CD8-positive, alpha-beta memory T cell (primary cell): Measurements from ENCODE around the gene ENTPD6. TPM values are rescaled to one million over a fixed set of nuclear protein-coding genes. Genes with fewer than 3 reads are reported as not detected.
"Not testable (repeated sequence)": the region's sequence is repeated elsewhere in the genome, so short reads cannot be mapped to it uniquely, and the experiment has no call there.

Experiments used
- CTCF ChIA-PET: fragments of 350-600 bp; sonication (Branson Sonifier 250); formaldehyde crosslinking; loops from one replicate; lab custom pipeline; 2021; ENCODE audit warnings: antibody characterized with exemption; lab: Charles Lee
- POLR2A ChIA-PET: fragments of 350-600 bp; sonication (Branson Sonifier 250); formaldehyde crosslinking; loops from one replicate; lab custom pipeline; 2021; ENCODE audit warnings: antibody characterized with exemption; lab: Charles Lee
- DNase-seq, 5 donors: peaks; one replicate each; pipeline versions ENCODE4 v3.0.0 to v3.0.0-alpha.2; 2020 to 2022; ENCODE audit warnings: mixed read lengths in 1 of 5
- H3K27ac ChIP-seq: one replicate; pipeline ENCODE4 v1.7.0; 2013; ENCODE audit warnings: low read depth, mild to moderate bottlenecking, low read length, moderate library complexity
- H3K27me3 ChIP-seq: 2 replicates; pipeline ENCODE4 v1.7.0; 2013; ENCODE audit warnings: low read length, mild to moderate bottlenecking; ENCODE audit not compliant: insufficient read depth, poor library complexity, severe bottlenecking
- H3K36me3 ChIP-seq: 2 replicates; pipeline ENCODE4 v1.7.0; 2013; ENCODE audit warnings: mild to moderate bottlenecking, low read length, moderate library complexity; ENCODE audit not compliant: insufficient read depth
- H3K4me1 ChIP-seq: 2 replicates; pipeline ENCODE4 v1.7.0; 2013; ENCODE audit warnings: mild to moderate bottlenecking, low read length, moderate library complexity; ENCODE audit not compliant: insufficient read depth
- H3K4me3 ChIP-seq: 2 replicates; pipeline ENCODE4 v1.7.0; 2013; ENCODE audit warnings: mild to moderate bottlenecking, low read length
- H3K9me3 ChIP-seq: 2 replicates; pipeline ENCODE4 v1.7.0; 2013; ENCODE audit warnings: mild to moderate bottlenecking, low read length
- H3K27ac Mint-ChIP-seq, 8 donors: one replicate each; pipeline ENCODE4 v1.8.0; 2020 to 2021; ENCODE audit warnings: mixed read lengths in 8 of 8, mild to moderate bottlenecking in 6 of 8, inconsistent platforms in 3 of 8, moderate library complexity in 3 of 8
- H3K27me3 Mint-ChIP-seq, 2 donors: one replicate each; pipeline ENCODE4 v1.8.0; 2020 to 2021; ENCODE audit warnings: mixed read lengths in 2 of 2, mild to moderate bottlenecking in 1 of 2, moderate library complexity in 1 of 2
- H3K36me3 Mint-ChIP-seq, 3 donors: one replicate each; pipeline ENCODE4 v1.8.0; 2020 to 2021; ENCODE audit warnings: mixed read lengths in 3 of 3, inconsistent platforms in 1 of 3, mild to moderate bottlenecking in 1 of 3
- H3K4me1 Mint-ChIP-seq, 3 donors: one replicate each; pipeline ENCODE4 v1.8.0; 2020 to 2021; ENCODE audit warnings: mixed read lengths in 3 of 3, inconsistent platforms in 1 of 3, mild to moderate bottlenecking in 1 of 3
- H3K4me3 Mint-ChIP-seq, 7 donors: one replicate each; pipeline ENCODE4 v1.8.0; 2020 to 2021; ENCODE audit warnings: mixed read lengths in 7 of 7, mild to moderate bottlenecking in 6 of 7, moderate library complexity in 4 of 7, inconsistent platforms in 2 of 7
- H3K9me3 Mint-ChIP-seq, 5 donors: one replicate each; pipeline ENCODE4 v1.8.0; 2020 to 2022; ENCODE audit warnings: mixed read lengths in 5 of 5, mild to moderate bottlenecking in 3 of 5, moderate library complexity in 2 of 5, inconsistent platforms in 1 of 5
- polyA plus RNA-seq: library from polyadenylated mRNA; unstranded; fragments of 300-500 nt; fragmentation: Illumina TruSeq; gene quantifications from one replicate; pipeline ENCODE4 v1.2.3, GENCODE V29; 2021
- total RNA-seq, 2 experiments: library from RNA; stranded (reverse); gene quantifications; one replicate each; pipeline ENCODE4 v1.2.3, GENCODE V29; 2021

ENTPD6 gene
- total and polyA plus RNA-seq, 3 experiments from 2014 or later: 36.2 to 47.0 (median 44.2) TPM

- Mint-ChIP-seq H3K27me3 (peaks cover 5 to 10% of the 10 kb centered on the region in 2 donors), H3K9me3 (peaks cover 6 to 19% (median 9%) of the 10 kb centered on the region in 5 donors), H3K4me1 (no peaks in the 10 kb centered on the region), H3K4me3 (no peak overlapping the region), H3K36me3 (peaks cover 0 to 12% (median 3%) of the 10 kb centered on the region in 3 donors), H3K27ac (peak overlapping the region in 1 of 8 donors; percentile 9)
- Histone ChIP-seq H3K9me3 (no peaks in the 10 kb centered on the region), H3K27ac (no peak overlapping the region), H3K4me1 (no peaks in the 10 kb centered on the region), H3K27me3 (no peaks in the 10 kb centered on the region), H3K36me3 (no peaks in the 10 kb centered on the region), H3K4me3 (no peak overlapping the region)
- ChIA-PET CTCF (interaction anchor here (0.7 to 1.8 kb wide), 9 partner anchors 9 to 383 kb away, joined by 3 to 5 read pairs (median 3); no protein-coding TSS in a partner anchor), POLR2A (no interaction called here)
- peak in 2 of 5 donors; percentile 29 to 46 for DNase-seq
These were observed 16.7 kb upstream of the ENTPD6 start for GRCh38 chr20:25178563-25179438.

- Mint-ChIP-seq H3K9me3 (peaks cover 8 to 27% (median 16%) of the 10 kb centered on the region in 5 donors), H3K27ac (no peak overlapping the region), H3K4me1 (no peaks in the 10 kb centered on the region), H3K27me3 (peaks cover 5 to 18% of the 10 kb centered on the region in 2 donors), H3K4me3 (no peak overlapping the region), H3K36me3 (peaks cover 0 to 20% (median 4%) of the 10 kb centered on the region in 3 donors)
- no peaks in the 10 kb centered on the region for H3K36me3 ChIP-seq
- no peak overlapping the region for H3K27ac ChIP-seq
- no peaks in the 10 kb centered on the region for H3K27me3 ChIP-seq
- no peaks in the 10 kb centered on the region for H3K9me3 ChIP-seq
- H3K4me3 ChIP-seq: no peak overlapping the region
- no peak for DNase-seq
- H3K4me1 ChIP-seq: no peaks in the 10 kb centered on the region
- ChIA-PET CTCF (interaction anchor here (0.7 to 1.8 kb wide), 7 partner anchors 8 to 384 kb away, joined by 3 to 5 read pairs (median 3); no protein-coding TSS in a partner anchor), POLR2A (no interaction called here)
These were observed 15.9 kb upstream of the ENTPD6 start for GRCh38 chr20:25179439-25180089.

- H3K27ac ChIP-seq, H3K9me3 ChIP-seq, DNase-seq, H3K4me3 Mint-ChIP-seq, POLR2A ChIA-PET, H3K36me3 ChIP-seq, H3K4me1 ChIP-seq, H3K4me3 ChIP-seq, H3K27me3 ChIP-seq, H3K4me1 Mint-ChIP-seq, CTCF ChIA-PET: not testable (repeated sequence)
- Mint-ChIP-seq H3K36me3 (peaks cover 2 to 28% (median 4%) of the 10 kb centered on the region in 3 donors), H3K9me3 (peaks cover 10 to 31% (median 22%) of the 10 kb centered on the region in 5 donors), H3K27ac (peak overlapping the region in 1 of 8 donors; percentile 51), H3K27me3 (peaks cover 29 to 57% of the 10 kb centered on the region in 2 donors)
These were observed 11.1 kb upstream of the ENTPD6 start for GRCh38 chr20:25184391-25184790.

- Histone ChIP-seq H3K36me3 (no peaks in the 10 kb centered on the region), H3K4me3 (no peak overlapping the region), H3K27ac (no peak overlapping the region), H3K27me3 (peaks cover 5% of the 10 kb centered on the region), H3K4me1 (no peaks in the 10 kb centered on the region), H3K9me3 (no peaks in the 10 kb centered on the region)
- DNase-seq: peak in 1 of 5 donors; percentile 21
- Mint-ChIP-seq H3K27me3 (peaks cover 33 to 56% of the 10 kb centered on the region in 2 donors), H3K36me3 (peaks cover 2 to 27% (median 4%) of the 10 kb centered on the region in 3 donors), H3K4me1 (no peaks in the 10 kb centered on the region), H3K9me3 (peaks cover 10 to 28% (median 22%) of the 10 kb centered on the region in 5 donors), H3K27ac (no peak overlapping the region), H3K4me3 (no peak overlapping the region)
- POLR2A ChIA-PET: interaction anchor here (0.5 kb wide), 1 partner anchor 233 kb away, joined by 3 read pairs; no protein-coding TSS in a partner anchor
- CTCF ChIA-PET: interaction anchor here (1.3 to 1.5 kb wide), 2 partner anchors 8 to 17 kb away, joined by 3 to 5 read pairs; no protein-coding TSS in a partner anchor
These were observed 8.3 kb upstream of the ENTPD6 start for GRCh38 chr20:25187220-25187619.

- CTCF ChIA-PET: interaction anchor here (1.3 to 1.5 kb wide), 2 partner anchors 8 to 17 kb away, joined by 3 to 5 read pairs; no protein-coding TSS in a partner anchor
- H3K27me3 Mint-ChIP-seq: peaks cover 32 to 52% of the 10 kb centered on the region in 2 donors
- H3K9me3 Mint-ChIP-seq: peaks cover 10 to 24% (median 19%) of the 10 kb centered on the region in 5 donors
These were observed 7.9 kb upstream of the ENTPD6 start for GRCh38 chr20:25187635-25188034.

GRCh38 chr20:25188218-25188617 is 7.3 kb upstream of the ENTPD6 start:
- H3K27ac Mint-ChIP-seq: no peak overlapping the region
- ChIA-PET POLR2A (no interaction called here), CTCF (interaction anchor here (1.5 kb wide), 1 partner anchor 9 kb away, joined by 3 read pairs; no protein-coding TSS in a partner anchor)
- Histone ChIP-seq H3K27me3 (peaks cover 5% of the 10 kb centered on the region), H3K36me3 (no peaks in the 10 kb centered on the region), H3K4me3 (no peak overlapping the region), H3K4me1 (no peaks in the 10 kb centered on the region), H3K9me3 (no peaks in the 10 kb centered on the region), H3K27ac (no peak overlapping the region)
- H3K27me3 Mint-ChIP-seq: peaks cover 30 to 52% of the 10 kb centered on the region in 2 donors
- peaks cover 2 to 20% (median 4%) of the 10 kb centered on the region in 3 donors for H3K36me3 Mint-ChIP-seq
- H3K9me3 Mint-ChIP-seq: peaks cover 9 to 19% (median 18%) of the 10 kb centered on the region in 5 donors
- DNase-seq: no peak
- no peaks in the 10 kb centered on the region for H3K4me1 Mint-ChIP-seq
- H3K4me3 Mint-ChIP-seq: no peak overlapping the region

More at GRCh38 chr20:25187635-25188034, 7.9 kb upstream of the ENTPD6 start:
- H3K9me3 ChIP-seq: no peaks in the 10 kb centered on the region
- Mint-ChIP-seq H3K4me1 (no peaks in the 10 kb centered on the region), H3K27ac (no peak overlapping the region), H3K36me3 (peaks cover 2 to 23% (median 4%) of the 10 kb centered on the region in 3 donors), H3K4me3 (no peak overlapping the region)
- peaks cover 5% of the 10 kb centered on the region for H3K27me3 ChIP-seq
- no peak overlapping the region for H3K27ac ChIP-seq
- H3K36me3 ChIP-seq: no peaks in the 10 kb centered on the region
- no peak overlapping the region for H3K4me3 ChIP-seq
- POLR2A ChIA-PET: no interaction called here
- no peak for DNase-seq
- H3K4me1 ChIP-seq: no peaks in the 10 kb centered on the region

GRCh38 chr20:25191051-25191450 is 4.5 kb upstream of the ENTPD6 start:
- Histone ChIP-seq H3K4me3 (no peak overlapping the region), H3K36me3 (no peaks in the 10 kb centered on the region), H3K4me1 (peaks cover 7% of the 10 kb centered on the region), H3K27ac (no peak overlapping the region), H3K9me3 (no peaks in the 10 kb centered on the region), H3K27me3 (peaks cover 5% of the 10 kb centered on the region)
- DNase-seq: no peak
- Mint-ChIP-seq H3K27ac (no peak overlapping the region), H3K9me3 (no peaks in the 10 kb centered on the region), H3K4me3 (no peak overlapping the region), H3K36me3 (peaks cover 0 to under 1% (median 0%) of the 10 kb centered on the region in 3 donors), H3K4me1 (peaks cover under 1 to 3% (median under 1%) of the 10 kb centered on the region in 3 donors), H3K27me3 (peaks cover 20 to 24% of the 10 kb centered on the region in 2 donors)
- ChIA-PET CTCF (interaction anchor here (0.8 kb wide), 1 partner anchor 197 kb away, joined by 3 read pairs; no protein-coding TSS in a partner anchor), POLR2A (no interaction called here)
